Midbrain (tissue), 1 donor: ENCODE data around the gene TFDP2.

Experiments used
- DNase-seq: peaks from one replicate; lab custom pipeline; 2025; lab: John Stamatoyannopoulos, UW

TFDP2 gene

GRCh38 chr3:141965471-141965870, 183.9 kb downstream of the TFDP2 start:
- no peak for DNase-seq

- no peak for DNase-seq
These were observed 186.0 kb downstream of the TFDP2 start for GRCh38 chr3:141963301-141963700.

GRCh38 chr3:141960731-141961130, 188.6 kb downstream of the TFDP2 start:
- DNase-seq, result no peak

DNA sequence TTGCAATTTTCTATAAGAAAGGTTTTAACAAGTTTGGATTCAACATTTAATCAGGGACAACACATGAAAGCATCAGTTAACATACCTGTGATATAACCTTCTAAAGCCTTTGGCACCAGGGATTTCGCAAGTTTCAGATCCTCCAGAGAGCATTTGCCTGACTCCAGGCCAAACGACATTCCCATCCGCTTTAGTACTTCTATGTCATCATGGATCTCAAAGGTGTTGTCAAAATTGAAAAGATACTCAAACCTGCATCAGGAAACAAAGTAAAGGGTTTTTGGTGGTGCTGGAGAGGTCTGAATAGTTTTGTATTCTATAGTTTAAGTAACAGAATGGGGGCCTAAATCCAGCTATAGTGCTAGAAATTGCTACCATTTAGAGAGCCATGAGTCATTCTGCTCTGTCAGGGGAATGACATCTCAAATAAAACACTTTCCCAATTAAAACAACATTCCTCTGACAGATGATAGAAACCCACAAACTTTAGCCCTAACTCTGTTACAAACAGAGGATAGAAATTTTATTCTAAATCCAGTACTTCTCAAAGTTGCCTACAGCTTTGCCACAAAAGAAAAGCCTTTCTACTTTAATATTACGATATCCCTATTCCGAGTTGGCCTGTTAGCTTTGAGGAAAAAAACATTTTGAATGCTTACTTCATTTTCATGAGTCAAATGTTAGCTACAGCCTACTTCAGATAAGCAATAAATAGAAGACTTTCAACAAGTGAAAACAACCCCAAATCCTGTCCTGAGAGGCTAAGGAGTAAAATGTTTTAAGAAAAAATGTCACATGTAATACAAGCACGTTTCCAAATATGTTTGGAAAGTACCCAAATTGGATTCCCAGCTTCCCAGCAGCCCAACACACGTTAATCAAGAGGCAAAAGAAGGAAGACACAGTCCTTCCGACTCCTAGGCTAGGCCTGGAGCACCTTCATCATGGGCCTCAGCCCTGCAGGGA, 189.5 kb downstream of the TFDP2 start:
- no peak for DNase-seq

- DNase-seq, result no peak
These were observed 194.2 kb downstream of the TFDP2 start for GRCh38 chr3:141955175-141955574.

DNA sequence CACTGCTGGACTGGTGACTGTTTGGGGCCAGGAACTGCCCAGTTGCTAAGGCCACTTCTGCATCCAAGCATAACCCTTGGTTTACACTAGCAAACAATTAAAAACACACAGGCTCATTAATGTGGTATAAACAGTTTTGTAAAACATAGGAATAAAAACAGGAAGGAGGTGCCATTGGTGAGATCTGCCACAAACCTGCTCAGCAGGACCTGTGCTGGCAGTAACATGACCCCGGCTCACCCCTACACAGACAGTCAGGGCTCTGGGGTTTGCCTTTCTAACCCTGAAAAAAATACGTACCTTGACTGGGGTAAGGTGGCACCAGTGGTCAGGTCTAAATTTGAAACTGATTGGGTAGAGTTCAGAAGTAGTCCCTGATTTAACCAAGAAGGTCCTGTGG, 196.7 kb downstream of the TFDP2 start:
- no peak for DNase-seq

GRCh38 chr3:141950572-141951493, 198.5 kb downstream of the TFDP2 start:
- no peak for DNase-seq

DNA sequence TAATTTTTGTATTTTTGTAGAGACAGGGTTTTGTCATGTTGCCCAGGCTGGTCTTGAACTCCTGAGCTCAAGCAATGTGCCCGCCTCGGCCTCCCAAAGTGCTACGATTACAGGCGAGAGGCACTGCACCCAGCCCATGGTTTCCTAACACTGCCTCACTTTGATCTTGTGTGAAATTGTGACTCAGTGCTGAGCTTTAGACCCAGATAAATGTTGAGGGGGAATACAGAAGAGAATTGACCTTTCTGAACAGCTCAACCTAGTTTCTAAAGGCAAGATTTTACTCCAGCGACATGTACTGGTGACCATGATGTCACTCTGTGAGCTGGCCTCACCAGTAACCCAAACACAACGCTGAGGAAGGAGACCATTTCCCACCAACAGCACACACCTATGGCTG, 199.4 kb downstream of the TFDP2 start:
- DNase-seq, result no peak

GRCh38 chr3:141949399-141949798, 199.9 kb downstream of the TFDP2 start:
- DNase-seq, result no peak

- DNase-seq, result no peak
These were observed 203.4 kb downstream of the TFDP2 start for GRCh38 chr3:141945726-141946485.

DNA sequence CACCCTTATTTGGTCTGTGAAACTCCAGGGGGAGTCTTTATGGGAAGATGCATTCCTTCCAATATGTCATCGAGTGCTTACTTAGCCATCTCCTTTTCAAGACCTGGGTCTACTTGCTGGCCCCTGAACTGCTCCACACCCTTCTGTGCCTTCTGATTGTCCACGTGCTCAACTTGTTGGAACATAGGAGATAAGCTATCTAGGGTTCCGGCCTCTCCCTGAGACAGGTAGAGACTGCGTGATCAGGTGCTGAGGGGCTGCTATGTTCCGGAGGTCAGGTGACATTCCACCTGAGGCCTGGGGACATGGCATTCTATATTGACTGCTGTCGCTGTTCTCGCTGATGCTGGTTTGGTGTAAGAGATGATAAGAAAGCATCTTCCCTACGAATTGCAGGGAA, 207.3 kb downstream of the TFDP2 start:
- no peak for DNase-seq

DNA sequence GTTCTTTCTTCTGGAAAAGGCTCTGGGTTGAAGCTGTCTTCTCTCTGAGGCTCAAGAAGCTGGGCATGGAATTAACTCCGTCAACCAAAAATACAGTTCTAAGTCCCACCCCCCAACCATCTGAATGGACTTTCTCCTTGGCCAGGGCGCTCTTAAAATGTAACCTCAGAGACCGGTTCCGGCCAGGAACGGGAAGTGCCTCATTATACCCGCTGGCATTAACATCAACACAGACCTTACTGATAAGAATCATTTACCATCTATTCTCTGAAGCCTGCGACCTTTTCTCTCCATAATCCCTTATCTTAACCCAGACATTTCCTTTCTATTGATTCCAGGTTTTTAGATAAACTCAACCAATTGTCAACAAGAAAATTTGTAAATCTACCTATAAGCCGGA, 208.3 kb downstream of the TFDP2 start:
- no peak for DNase-seq

- no peak for DNase-seq
These were observed 209.1 kb downstream of the TFDP2 start for GRCh38 chr3:141940194-141940776.

GRCh38 chr3:141939759-141940158, 209.6 kb downstream of the TFDP2 start:
- no peak for DNase-seq

DNA sequence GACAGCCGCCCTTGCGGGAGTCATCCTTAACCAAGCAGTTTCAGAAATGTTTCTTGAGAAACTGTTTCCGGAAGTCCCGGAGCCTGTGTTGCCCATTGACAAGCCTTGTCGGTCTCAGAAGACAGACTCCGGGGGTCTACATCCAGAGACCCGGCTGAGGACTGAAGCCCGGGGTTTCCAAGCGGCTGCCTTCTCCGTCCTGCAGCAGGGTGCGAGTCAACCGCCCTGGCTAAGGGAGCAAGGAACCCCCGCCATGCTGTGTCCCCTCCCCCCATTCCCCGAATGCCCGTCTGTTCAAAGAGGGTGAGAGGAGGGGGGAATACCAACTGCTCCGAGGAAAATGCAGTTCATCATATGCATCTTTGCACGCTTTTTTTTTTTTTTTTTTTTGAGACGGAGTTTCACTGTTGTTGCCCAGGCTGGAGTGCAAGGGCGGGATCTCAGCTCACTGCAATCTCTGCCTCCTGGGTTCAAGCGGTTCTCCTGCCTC, 211.3 kb downstream of the TFDP2 start:
- no peak for DNase-seq

- no peak for DNase-seq
These were observed 215.0 kb downstream of the TFDP2 start for GRCh38 chr3:141934354-141934753.

DNA sequence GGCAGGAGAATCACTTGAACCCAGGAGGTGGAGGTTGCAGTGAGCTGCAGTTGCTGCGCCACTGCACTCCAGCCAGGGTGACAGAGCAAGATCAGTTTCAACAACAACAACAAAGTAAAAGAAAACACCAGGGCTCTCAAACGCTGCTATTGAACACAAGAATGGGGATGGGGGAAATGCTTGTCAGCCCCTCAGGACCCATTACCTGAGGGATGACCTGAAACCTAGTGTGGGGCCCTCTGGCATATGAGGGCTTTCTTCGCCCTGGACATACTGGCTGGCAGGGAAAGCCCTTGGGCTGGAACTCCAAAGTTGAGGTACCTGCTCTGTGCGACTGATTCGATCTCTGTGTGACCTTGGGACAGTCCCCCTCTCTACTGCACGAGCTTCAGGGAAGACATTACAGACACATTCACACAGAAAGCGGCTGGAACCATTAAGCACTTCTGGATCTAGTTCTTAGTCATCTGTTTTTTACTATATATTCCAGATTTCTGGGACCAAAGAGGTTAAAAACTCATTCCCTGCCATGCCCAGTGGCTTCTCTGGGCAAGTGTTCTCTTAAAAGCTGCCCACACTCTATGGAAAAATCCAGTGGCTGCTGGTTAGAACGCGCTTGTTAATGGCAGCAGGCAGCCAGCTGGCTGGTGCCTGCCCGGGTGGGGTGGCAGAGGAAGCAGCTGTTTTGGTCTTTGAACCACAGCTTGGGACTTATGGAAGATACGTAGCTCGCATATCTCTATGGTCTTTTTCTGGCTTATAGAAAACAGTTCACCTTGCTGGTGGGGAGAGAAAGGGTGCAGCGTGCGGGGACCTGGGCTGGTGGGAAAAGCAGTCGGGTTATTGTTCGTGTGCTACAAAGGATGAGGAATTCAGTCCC, 215.7 kb downstream of the TFDP2 start:
- no peak for DNase-seq

DNA sequence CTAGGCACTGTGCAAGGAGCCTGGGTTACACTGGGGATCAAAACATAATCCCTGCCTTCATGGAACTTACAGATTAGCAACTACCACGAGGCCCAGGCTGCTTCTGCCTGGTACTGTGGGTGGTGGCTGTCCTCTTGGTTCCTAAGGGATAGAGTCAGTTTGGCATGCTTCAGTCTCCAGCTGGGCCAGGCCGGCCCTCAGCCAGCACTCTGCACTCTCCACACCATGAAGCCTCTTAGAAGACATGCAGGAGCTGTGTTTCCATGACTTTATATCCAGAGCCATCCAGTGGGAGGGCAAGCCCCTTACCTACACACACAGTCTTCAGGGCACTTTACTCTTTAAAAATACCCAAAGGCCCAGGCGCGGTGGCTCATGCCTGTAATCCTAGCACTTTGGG, 218.5 kb downstream of the TFDP2 start:
- DNase-seq, result no peak

DNA sequence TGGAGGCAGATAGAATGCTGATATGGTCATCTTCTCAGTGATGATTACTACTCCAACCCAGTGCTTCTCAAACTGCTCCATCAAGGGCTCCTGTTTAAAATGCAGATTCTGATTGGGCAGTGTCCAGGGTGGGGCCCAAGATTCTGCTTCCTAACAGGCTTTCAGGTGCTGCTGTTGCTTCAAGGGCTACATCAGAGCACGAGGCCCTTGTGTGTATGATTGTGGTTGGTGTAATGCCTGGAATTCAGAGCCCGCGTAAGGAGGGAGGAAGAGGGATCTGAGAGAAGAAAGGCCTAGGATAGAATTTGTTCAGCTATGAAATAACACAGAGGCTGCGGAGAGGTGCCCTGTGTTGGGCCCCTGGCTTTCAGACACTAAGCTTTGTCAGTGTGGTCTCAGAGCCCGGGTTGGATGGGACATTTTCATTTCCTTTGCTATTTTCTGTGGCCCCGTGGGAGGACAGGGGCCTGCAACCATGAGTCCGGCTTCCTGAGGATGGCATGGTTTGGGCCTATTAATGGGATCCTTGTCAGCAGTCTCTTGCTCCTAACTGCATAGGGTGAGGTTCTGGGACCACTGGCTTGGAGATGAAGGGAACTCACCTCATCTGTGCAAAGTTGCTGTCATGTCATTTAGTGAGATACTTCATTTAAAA, 219.9 kb downstream of the TFDP2 start:
- DNase-seq, result no peak
